GM12878 (cell line): Measurements from ENCODE around the gene NPC2. TPM values are rescaled to one million over a fixed set of nuclear protein-coding genes. Genes with fewer than 3 reads are reported as not detected.

Experiments used
- ATAC-seq: fragments of 200-7000 bp; cut with Tn5 transposase; 3 replicates; pipeline ENCODE4 v1.9.1; 2020; ENCODE audit warnings: mild to moderate bottlenecking, moderate library complexity
- BruUV-seq: library from RNA; stranded (reverse); fragments of 400-500 nt; replicated peaks from 2 replicates; lab custom pipeline; 2021; lab: Mats Ljungman, UMichigan
- CTCF ChIA-PET: fragments of 300-600 bp; sonication (Branson Sonifier 250); formaldehyde crosslinking; extraction: SDS; loops from one replicate; lab custom pipeline; 2021; ENCODE audit warnings: inconsistent platforms; lab: Yijun Ruan, JAX
- POLR2A ChIA-PET: fragments of 350-600 bp; formaldehyde crosslinking; extraction: SDS; loops from one replicate; lab custom pipeline; 2021; ENCODE audit warnings: inconsistent platforms; lab: Charles Lee
- RAD21 ChIA-PET: fragments of 300-600 bp; sonication (Branson Sonifier 250); formaldehyde crosslinking; loops from one replicate; lab custom pipeline; 2023; ENCODE audit warnings: antibody characterized with exemption; ENCODE audit not compliant: unreplicated experiment; lab: Charles Lee
- SMC1A ChIA-PET: fragments of 300-600 bp; sonication (Branson Sonifier 250); formaldehyde crosslinking; loops from one replicate; lab custom pipeline; 2023; ENCODE audit not compliant: unreplicated experiment, uncharacterized antibody; lab: Charles Lee
- DNase-seq: peaks from one replicate; pipeline ENCODE4 v3.0.0-alpha.2; 2011; ENCODE audit warnings: low read depth, low spot score
- FAIRE-seq: peaks from 3 replicates; lab custom pipeline; 2011; peaks lifted over from hg19 to GRCh38; lab: Jason Lieb, UNC
- H2AFZ ChIP-seq: 2 replicates; pipeline ENCODE4 v1.6.0; 2011; ENCODE audit warnings: low read depth, low read length, control low read depth; ENCODE audit not compliant: control insufficient read depth
- H3K27ac ChIP-seq: 2 replicates; pipeline ENCODE4 v1.5.1; 2011; ENCODE audit warnings: control low read depth; ENCODE audit not compliant: control insufficient read depth, insufficient read depth
- H3K27me3 ChIP-seq, 2 experiments: replicated peaks in 1 of 2; 2 replicates each; pipeline versions ENCODE4 v1.6.0 to v1.6.1; 2011; ENCODE audit warnings: low read length in 1 of 2; ENCODE audit not compliant: control insufficient read depth in 2 of 2, insufficient read depth in 2 of 2
- H3K36me3 ChIP-seq, 2 experiments: 2 replicates each; pipeline ENCODE4 v1.5.1; 2011; ENCODE audit warnings: low read length in 1 of 2; ENCODE audit not compliant: control insufficient read depth in 2 of 2, insufficient read depth in 2 of 2
- H3K4me1 ChIP-seq: 2 replicates; pipeline ENCODE4 v1.6.1; 2011; ENCODE audit warnings: mild to moderate bottlenecking, low read length, moderate library complexity, mixed read lengths; ENCODE audit not compliant: control insufficient read depth, insufficient read depth
- H3K4me2 ChIP-seq: 2 replicates; pipeline ENCODE4 v1.6.0; 2011; ENCODE audit warnings: control low read depth; ENCODE audit not compliant: control insufficient read depth, insufficient read depth
- H3K4me3 ChIP-seq: fragments of 200-600 bp; sonication (generic); 2 replicates; pipeline ENCODE4 v1.5.1; 2016
- H3K79me2 ChIP-seq: 2 replicates; pipeline ENCODE4 v1.6.0; 2011; ENCODE audit warnings: low read length; ENCODE audit not compliant: control insufficient read depth, insufficient read depth
- H3K9ac ChIP-seq: 2 replicates; pipeline ENCODE4 v1.8.0; 2011; ENCODE audit warnings: low read length, control low read depth, mixed read lengths; ENCODE audit not compliant: control insufficient read depth, insufficient read depth
- H3K9me3 ChIP-seq: replicated peaks from 3 replicates; pipeline ENCODE4 v1.5.1; 2011; ENCODE audit warnings: mild to moderate bottlenecking, low read length; ENCODE audit not compliant: control insufficient read depth, insufficient read depth
- H4K20me1 ChIP-seq: 2 replicates; pipeline ENCODE4 v1.6.0; 2011; ENCODE audit not compliant: control insufficient read depth, insufficient read depth
- BHLHE40 ChIP-seq, 2 experiments: fragments of 450-650 bp in 1 of 2; IDR thresholded peaks; 2 replicates each; pipeline ENCODE4 v1.6.1; 2011 to 2017; ENCODE audit warnings: low read depth in 2 of 2, borderline replicate concordance in 1 of 2, improper control_type of control experiment in 1 of 2, low read length in 1 of 2, mild to moderate bottlenecking in 1 of 2
- CEBPZ ChIP-seq: fragments of 150-350 bp; IDR thresholded peaks from 2 replicates; pipeline ENCODE4 v1.6.1; 2016; ENCODE audit warnings: low read depth, low read length
- HSF1 ChIP-seq: fragments of 150-350 bp; IDR thresholded peaks from 2 replicates; pipeline ENCODE4 v1.6.1; 2014; ENCODE audit warnings: mild to moderate bottlenecking, low read depth, low read length
- IRF5 ChIP-seq: fragments of 450-650 bp; IDR thresholded peaks from 2 replicates; pipeline ENCODE4 v1.6.1; 2017; ENCODE audit warnings: borderline replicate concordance
- MXI1 ChIP-seq: fragments of 150-350 bp; IDR thresholded peaks from 2 replicates; pipeline ENCODE4 v1.6.1; 2011; ENCODE audit warnings: low read depth, mild to moderate bottlenecking, inconsistent platforms, low read length, improper control_type of control experiment
- PAX5 ChIP-seq: IDR thresholded peaks from 2 replicates; pipeline ENCODE4 v1.6.1; 2011; ENCODE audit warnings: low read depth, low read length, borderline replicate concordance
- PML ChIP-seq: IDR thresholded peaks from 2 replicates; pipeline ENCODE4 v1.6.1; 2012; ENCODE audit warnings: low read length, inconsistent platforms
- SIN3A ChIP-seq: IDR thresholded peaks from 2 replicates; pipeline ENCODE4 v1.6.1; 2012; ENCODE audit warnings: low read depth, low read length, improper control_type of control experiment
- SPI1 ChIP-seq: IDR thresholded peaks from 2 replicates; pipeline ENCODE4 v1.6.1; 2011; ENCODE audit warnings: low read depth, mild to moderate bottlenecking, low read length, moderate library complexity, borderline replicate concordance; ENCODE audit not compliant: insufficient read depth
- SRF ChIP-seq, 2 experiments: IDR thresholded peaks; 2 replicates each; pipeline ENCODE4 v1.6.1; 2011; ENCODE audit warnings: low read depth in 2 of 2, low read length in 2 of 2, mild to moderate bottlenecking in 1 of 2, moderate library complexity in 1 of 2
- STAT3 ChIP-seq: IDR thresholded peaks from 2 replicates; pipeline ENCODE4 v1.6.1; 2011; ENCODE audit warnings: low read depth, low read length, improper control_type of control experiment
- ZNF207 ChIP-seq: fragments of 450-650 bp; IDR thresholded peaks from 2 replicates; pipeline ENCODE4 v1.6.1; 2014; ENCODE audit warnings: antibody characterized with exemption, mild to moderate bottlenecking, borderline replicate concordance
- ZNF384 ChIP-seq: IDR thresholded peaks from 2 replicates; pipeline ENCODE4 v1.6.1; 2012; ENCODE audit warnings: low read depth, mild to moderate bottlenecking, low read length, improper control_type of control experiment, borderline replicate concordance
- WGBS: methylation state at CpG from one replicate; pipeline ENCODE4 v1.1.6; 2016; ENCODE audit warnings: low lambda C conversion rate; ENCODE audit not compliant: insufficient replicate concordance, insufficient coverage; ENCODE audit errors: missing lambda C conversion rate; 5-methylcytosine and 5-hydroxymethylcytosine counted together
- in situ Hi-C: fragments of 300-500 bp; cut with MboI; formaldehyde crosslinking; loops from 9 replicates; pipeline ENCODE4 v1.14.3; 2018; ENCODE audit warnings: mixed read lengths
- intact Hi-C: fragments of 100-400 bp; cut with micrococcal nuclease; formaldehyde crosslinking; loops from one replicate; pipeline ENCODE4 v1.14.2; 2022; ENCODE audit not compliant: unreplicated experiment
- polyA plus RNA-seq, 11 experiments: library from polyadenylated mRNA; depleted of rRNA in 4 of 11; unstranded in 6 of 11; stranded (reverse) in 5 of 11; fragments of >200 nt; fragmentation: Nextera tagmentation in 4 of 11; fragmentation: Illumina TruSeq in 1 of 11; extraction: Ambion mirVana in 4 of 11; extraction: Trizol in 1 of 11; gene quantifications; 1 replicate in 1 of 11; 2 replicates in 10 of 11; pipeline versions ENCODE4 v1.2.1 to v1.2.3, GENCODE V29; 2011 to 2016; ENCODE audit warnings: inconsistent platforms in 2 of 11, missing spikeins in 2 of 11, low read depth in 1 of 11
- total RNA-seq, 4 experiments: library from RNA; depleted of rRNA in 3 of 4; stranded (reverse); fragments of >200 nt in 3 of 4; fragmentation: Illumina TruSeq in 1 of 4; extraction: Trizol in 1 of 4; gene quantifications; 2 replicates each; pipeline versions ENCODE4 v1.2.1 to v1.2.3, GENCODE V29; 2013 to 2021

Gene NPC2
- total and polyA plus RNA-seq, 10 of the 15 experiments (the other 5 are each of a cell fraction or from before 2014, with no cell fraction given): 29.5 to 109 (median 59.1) TPM

DNA sequence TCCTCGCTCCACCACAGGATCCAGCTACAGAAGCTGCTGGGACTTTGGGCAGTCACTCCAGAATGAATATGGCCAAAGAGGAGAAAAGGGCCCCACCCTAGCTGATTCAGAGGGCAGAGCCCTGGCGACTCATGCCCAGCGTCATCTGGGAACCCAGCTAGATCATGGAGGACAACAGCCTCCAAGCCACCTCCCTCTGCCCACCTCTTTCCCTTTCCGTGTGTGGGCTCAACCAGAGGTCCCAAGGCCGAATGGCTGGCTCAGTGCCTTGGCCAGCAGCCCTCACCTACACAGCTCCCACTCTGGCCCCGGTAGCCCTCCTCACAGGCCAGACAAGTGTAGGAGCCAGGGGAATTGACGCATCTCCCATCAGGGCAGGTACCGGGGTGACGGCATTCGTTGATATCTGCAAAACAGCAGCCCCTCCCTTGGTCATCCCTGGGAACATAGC is 17.9 kb upstream of the NPC2 start:
- Histone ChIP-seq H2AFZ (no peak overlapping the region), H3K27me3 (no peaks in the 10 kb centered on the region; a peak in 2 of 4 replicates), H3K4me2 (no peak overlapping the region), H3K36me3 (no peaks in the 10 kb centered on the region), H3K9me3 (no peaks in the 10 kb centered on the region), H3K4me3 (no peak overlapping the region), H3K9ac (no peak overlapping the region), H3K79me2 (no peaks in the 10 kb centered on the region), H4K20me1 (no peaks in the 10 kb centered on the region), H3K27ac (no peak overlapping the region), H3K4me1 (peaks cover 13% of the 10 kb centered on the region)
- POLR2A ChIA-PET: no interaction called here
- intact Hi-C loops (no loop called here), in situ Hi-C loops (no loop called here)
- BruUV-seq: no TSS peak
- FAIRE-seq (no peak), DNase-seq (no peak), ATAC-seq (no peak)
- RAD21 ChIA-PET: no interaction called here
- SMC1A ChIA-PET: no interaction called here
- CTCF ChIA-PET: no interaction called here
- WGBS: 62% methylated on average over 10 of the region's 10 CpGs
- TF ChIP-seq CEBPZ (no peak), ZNF207 (no peak), MXI1 (no peak), SRF (IDR thresholded peaks at IDR 0.05; ENCODE audit: low read depth in 2 of 2, low read length in 2 of 2) (no peak), SIN3A (no peak), IRF5 (no peak), SPI1 (no peak), PML (no peak), STAT3 (no peak), PAX5 (no peak), HSF1 (no peak), ZNF384 (no peak), BHLHE40 (IDR thresholded peaks at IDR 0.05; ENCODE audit: borderline replicate concordance in 1 of 2, low read depth in 2 of 2, low read length in 1 of 2) (no peak)
